Raji (cell line): ENCODE results near the gene MRPS2.

Experiments used
- POLR2A ChIP-seq: IDR thresholded peaks from 2 replicates; pipeline ENCODE4 v1.6.1; 2011; ENCODE audit warnings: low read depth, low read length, control low read depth; ENCODE audit not compliant: insufficient read depth

Gene MRPS2

DNA sequence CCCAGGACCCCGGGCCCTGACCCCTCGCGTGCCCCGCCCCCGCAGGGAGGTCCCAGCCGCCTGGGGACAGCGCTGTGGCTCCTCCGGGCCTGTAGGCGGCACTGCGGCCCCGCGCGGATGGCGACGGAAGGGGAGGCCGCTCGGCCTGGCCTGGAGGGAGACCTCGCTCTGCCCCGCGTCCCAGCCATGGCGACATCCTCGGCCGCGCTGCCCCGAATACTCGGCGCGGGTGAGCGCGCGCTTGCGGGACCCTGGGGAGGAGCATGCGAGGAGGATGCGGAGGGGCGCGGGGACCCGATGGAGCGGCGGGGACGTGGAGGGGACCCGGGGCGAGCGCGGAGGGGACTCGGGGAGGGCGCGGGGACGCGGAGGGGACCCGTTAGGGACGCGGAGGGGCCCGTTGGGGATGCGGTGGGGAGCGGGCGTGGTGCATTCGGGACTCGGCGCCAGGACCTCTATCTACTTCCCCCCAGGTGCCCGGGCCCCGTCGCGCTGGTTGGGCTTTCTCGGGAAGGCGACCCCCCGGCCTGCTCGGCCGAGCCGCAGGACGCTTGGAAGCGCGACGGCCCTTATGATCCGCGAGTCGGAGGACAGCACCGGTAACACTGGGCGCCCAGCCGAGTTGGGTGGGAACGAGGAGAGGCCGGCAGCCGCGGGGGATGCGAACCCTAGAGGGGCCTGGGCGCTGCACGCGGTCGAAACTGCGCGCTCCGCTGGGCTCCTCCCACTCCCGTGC lies at the start of gene MRPS2:
Gene MRPS2, plus strand, starts transcription at position 158 of the 736 bp plus-strand sequence. Its CDS starts 29 bp downstream, at position 187.
- TF ChIP-seq POLR2A: peak; percentile 78

- TF ChIP-seq POLR2A: no peak
Measured at GRCh38 chr9:135450956-135451355, 49.5 kb upstream of the MRPS2 start.

DNA sequence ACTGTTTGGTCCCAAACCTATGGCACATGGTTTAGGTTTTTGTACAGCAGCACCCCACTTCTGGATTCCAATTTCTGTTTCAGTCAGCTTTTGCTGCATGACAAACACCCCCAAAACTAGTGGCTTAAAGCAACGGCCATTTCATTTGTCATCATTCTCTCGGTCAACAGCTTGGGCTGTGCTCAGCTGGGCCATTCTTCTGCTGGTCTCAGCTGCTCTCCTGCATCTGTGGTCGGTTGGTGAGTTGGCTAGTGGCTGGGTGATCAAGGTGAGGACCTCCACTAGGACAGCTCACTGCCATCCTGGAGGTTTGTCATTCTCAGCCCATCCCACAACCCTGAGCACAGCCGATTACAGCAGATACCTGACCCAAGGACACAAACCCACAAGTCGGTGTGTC lies 45.7 kb upstream of the MRPS2 start:
- no peak for TF ChIP-seq POLR2A

- TF ChIP-seq POLR2A: no peak
Measured at GRCh38 chr9:135455401-135456030, 45.0 kb upstream of the MRPS2 start.

DNA sequence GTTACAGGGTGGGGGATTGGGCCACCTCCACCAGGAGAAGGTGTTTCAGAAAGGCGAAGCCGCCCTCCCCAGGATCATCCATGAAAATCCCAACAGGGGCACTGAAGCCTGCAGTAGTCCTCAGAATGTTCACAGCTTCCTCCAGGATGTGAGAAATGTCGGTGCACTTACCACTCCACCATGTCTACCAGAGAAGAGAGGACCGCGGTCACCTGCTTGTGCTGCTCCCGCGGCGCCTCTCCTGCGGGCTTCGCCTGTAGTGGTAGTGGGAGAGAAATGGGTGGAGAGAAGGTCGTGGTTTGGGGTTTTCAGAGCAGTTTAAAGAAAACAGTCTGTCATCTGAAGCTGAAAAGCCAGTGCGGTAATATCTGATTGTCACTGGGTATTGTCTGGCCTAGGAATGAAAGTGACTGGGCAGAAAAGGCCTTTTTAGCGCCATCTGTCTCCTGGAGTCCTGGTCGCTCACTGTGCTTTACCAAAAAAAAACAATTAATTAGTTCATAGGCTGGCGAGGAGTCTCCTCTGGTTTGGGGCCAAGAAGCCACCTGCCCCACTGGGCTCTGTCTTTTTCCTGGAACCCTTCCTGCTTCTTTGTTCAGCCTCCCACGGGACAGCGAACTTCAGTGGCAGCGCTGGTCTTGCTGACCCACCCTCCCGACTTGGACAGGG lies 43.9 kb upstream of the MRPS2 start:
- TF ChIP-seq POLR2A: no peak

DNA sequence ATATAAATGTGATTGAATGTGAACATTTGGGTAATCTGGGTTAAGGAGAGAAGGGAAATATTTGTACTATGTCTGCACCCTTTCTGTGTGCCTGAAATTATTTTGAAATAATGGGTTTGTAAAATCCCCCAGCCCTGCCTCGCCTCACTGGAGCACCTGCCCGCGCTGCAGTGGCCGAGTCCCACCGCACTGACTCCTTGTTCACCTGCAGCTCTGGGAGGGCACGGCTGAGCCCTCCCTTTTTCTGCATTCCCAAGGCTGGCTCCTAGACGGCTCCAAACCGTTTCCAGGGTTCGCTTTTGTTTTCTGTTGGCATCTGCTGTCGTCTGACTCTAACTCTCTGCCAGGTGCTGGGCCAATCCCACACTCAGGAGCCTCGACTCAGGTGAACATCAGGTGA lies 38.5 kb upstream of the MRPS2 start:
- no peak for TF ChIP-seq POLR2A

- no peak for TF ChIP-seq POLR2A
Measured at GRCh38 chr9:135463140-135463539, 37.3 kb upstream of the MRPS2 start.

DNA sequence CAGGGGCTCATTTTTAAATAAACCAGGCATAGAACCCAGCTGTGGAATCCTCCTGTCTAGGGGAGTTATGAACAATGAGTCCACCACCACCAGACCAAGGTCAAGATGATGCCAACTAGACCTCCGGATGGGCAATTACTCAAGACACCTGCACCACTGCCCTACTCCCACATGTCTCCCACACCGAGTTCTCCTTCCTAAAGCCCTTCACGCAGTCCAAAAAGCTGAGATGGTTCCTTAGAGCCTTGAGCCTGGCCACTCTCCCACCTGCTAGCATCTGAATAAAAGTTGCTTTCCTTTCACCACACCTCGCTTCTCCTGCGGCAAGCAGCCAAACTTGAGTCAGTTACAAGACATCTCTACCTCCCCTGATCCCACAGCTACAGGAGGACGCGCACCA lies 36.3 kb upstream of the MRPS2 start:
- TF ChIP-seq POLR2A: no peak

DNA sequence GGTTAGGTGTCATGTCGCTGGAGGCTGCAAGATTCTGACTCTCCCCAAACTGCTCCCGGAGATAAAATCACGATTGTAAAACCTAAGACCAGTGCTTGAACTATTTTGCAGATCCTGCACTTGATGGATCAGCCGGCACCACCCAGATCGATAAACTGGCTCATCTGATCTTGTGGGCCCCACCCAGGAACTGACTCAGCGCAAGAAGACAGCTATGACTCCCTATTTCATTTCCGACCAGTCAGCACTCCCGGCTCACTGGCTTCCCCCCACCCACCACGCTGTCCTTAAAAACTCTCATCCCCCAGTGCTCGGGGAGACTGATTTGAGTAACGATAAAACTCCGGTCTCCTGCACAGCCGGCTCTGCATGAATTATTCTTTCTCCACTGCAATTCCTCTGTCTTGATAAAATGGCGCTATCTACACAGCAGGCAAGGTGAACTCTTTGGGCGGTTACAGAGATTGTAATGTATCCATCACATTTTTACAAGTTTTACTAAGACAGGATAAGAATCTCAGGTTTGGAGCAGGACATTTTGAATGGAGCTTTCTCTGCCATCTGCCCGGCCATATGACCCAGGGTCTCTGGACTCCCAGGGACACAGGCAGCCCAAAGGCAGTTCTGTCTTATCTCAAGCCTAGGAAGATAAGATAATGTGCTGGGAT lies 31.5 kb upstream of the MRPS2 start:
- TF ChIP-seq POLR2A: no peak

- no peak for TF ChIP-seq POLR2A
Measured at GRCh38 chr9:135471791-135472640, 28.5 kb upstream of the MRPS2 start.

DNA sequence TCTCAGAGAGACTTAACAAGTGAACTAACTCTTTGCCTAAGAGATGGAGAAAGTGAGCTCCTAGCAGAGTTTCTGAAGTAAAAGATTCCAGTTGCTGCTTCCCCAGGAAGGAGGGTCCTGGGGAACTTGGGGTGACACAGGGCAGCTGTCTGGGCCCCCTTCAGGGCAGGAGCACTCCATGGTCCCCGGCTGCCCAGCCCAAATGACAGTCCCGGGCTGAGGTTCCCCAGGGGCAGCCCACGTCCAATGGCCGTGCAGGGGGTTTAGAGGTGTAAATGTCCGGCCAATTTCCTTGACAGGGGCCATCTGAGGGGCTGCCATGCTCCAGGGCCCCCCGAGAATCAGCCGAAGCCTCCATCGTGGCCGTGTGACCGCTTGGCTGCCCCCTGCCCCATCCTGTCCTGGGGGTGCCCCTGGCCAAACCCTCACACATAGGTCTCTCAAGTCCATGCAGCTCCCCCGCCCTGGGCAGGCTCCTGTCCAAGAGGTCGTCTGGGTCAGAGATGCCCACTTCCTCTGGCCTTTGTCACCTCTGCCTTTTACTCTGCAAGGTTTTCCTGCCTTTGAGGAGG lies 26.4 kb upstream of the MRPS2 start:
- no peak for TF ChIP-seq POLR2A

GRCh38 chr9:135474915-135475314 lies 25.6 kb upstream of the MRPS2 start:
- no peak for TF ChIP-seq POLR2A

GRCh38 chr9:135476561-135477355 lies 23.7 kb upstream of the MRPS2 start:
- no peak for TF ChIP-seq POLR2A

DNA sequence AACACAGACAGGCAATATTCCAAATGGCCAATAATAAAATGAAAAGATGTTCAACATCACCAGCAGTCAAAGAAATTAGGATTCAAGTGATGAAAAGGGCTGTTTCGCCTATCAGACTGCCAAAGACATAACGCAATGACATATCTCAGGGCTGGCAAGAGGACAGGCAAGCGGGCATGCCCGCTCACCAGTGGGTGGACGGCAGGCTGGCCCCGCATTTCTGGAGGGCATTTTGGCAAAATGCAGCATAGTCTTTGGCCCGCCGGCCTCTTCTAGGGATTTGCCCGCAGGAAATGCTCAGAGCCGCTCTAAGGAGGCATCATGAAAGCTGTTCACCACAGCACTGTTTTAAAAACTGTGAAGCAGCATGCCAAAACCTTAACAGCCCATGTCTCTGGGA lies 22.3 kb upstream of the MRPS2 start:
- TF ChIP-seq POLR2A: no peak
